Measurements from ENCODE around the gene MRPS2.
"Not testable (repeated sequence)": the region's sequence is repeated elsewhere in the genome, so short reads cannot be mapped to it uniquely, and the experiment has no call there.

MRPS2 gene

DNA sequence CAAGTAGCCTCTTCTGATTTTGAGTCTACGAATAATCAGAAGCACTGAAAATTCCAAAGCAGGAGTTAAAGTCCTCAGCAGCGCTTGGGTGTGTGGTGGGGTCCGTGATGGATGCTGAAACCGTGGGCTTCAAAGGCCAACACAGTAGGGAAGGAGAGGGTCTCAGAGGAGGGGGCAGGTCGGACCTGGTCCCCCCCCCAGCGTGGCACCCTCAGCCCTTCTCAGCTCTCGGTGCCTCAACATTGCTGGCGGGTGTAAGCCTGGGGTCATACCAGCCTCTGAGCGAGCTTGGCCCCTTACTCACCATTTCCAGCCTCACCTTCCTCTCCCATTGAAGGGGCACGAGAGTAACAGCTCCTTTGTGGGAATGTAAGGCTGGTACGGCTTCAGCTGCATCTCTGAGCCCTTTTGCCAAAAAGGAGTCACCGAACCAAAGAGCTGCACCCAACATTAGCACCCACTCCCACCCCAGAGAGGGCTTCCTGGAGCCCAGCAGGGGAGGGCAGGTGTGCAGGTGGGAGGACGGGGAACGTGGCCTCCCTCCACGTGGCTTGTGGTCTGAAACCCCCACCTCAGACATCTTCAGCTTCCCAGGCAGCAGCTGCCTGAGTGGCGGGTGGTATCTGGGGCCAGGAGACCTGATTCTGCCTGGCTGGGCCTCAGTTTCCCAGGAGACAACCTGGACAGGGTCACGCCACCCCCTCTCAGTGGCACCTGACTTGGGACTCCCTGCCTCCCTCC is 14.0 kb downstream of the MRPS2 start:
- DNase-seq (ENCODE audit: low read depth in 2 of 2): no peak

DNA sequence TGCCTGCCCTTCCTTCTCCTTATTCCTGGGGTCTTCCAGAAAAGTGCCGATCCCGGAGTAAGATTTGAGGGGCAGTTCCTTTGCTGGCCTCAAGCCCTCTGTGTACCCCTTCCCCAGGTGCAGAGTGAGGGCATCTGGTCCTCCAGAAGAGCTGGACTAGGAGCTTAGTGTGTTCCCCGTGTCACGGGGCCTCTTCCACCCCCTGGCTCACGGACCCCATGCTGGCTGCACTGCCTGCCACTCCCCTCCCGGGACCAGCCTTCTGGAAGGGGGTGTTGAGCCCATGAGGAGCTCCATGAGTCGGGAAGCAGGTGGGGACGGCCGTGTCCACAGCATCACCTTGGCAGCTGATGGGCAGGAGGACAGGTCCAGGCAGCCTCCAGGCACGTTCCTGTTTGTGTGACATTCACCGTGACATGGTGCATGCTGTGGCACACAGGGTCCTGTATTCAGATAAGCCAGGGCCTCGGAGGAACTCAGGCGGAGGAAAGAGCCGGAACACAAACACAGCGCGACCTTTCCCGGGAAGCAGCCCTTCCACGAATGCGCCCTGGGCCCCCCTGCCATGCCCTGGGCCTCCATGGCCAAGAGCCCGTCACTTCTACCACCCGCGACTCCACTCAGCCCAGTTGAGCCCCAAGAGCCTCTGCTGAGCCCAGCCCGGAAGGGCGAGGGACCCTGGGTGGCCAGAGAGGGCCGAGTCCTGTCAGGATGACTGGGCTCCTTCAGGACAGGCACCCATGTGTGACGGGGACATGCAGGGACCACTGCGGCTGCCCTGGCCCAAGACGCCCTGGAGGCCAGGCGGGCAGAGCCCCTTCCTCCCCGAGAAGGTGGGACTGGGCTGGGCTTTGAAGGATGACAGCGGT is 14.8 kb downstream of the MRPS2 start:
- no peak for DNase-seq (ENCODE audit: low read depth in 2 of 2)

DNA sequence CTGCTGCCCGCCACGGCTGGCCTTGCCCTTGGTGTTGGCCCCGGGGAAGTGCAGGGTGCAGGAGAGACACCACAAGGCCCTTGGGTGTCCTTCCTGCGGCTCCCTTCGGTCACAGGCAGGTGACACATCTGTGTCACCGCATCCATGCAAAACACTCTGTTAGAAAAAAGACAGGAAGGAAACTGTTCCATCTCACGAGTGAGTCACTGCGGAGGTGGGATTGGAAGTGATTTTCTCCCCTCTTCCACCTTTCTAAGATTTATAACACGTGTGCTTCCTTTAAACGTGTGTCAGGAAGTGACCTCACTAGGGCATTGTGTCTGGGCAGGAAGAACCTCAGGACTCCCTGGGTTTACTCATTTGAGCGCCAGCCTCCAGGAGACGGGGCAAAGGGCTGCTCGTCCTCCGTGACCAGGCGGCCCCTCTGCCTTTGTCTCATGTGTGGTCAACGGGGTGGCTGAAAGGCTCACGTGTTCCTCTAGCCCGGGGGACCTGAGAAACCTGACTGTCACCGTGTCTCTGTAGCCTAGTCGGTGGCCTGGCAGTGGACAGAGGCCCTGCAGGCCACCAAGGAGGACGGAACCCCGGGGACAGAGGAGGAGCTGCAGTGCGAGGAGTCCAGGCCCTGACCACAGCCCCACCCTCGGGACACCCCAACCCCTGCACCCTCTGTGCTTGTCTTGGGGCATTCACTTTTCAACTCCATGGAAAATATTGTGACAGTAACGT is 15.8 kb downstream of the MRPS2 start:
- no peak for DNase-seq (ENCODE audit: low read depth in 2 of 2)

DNA sequence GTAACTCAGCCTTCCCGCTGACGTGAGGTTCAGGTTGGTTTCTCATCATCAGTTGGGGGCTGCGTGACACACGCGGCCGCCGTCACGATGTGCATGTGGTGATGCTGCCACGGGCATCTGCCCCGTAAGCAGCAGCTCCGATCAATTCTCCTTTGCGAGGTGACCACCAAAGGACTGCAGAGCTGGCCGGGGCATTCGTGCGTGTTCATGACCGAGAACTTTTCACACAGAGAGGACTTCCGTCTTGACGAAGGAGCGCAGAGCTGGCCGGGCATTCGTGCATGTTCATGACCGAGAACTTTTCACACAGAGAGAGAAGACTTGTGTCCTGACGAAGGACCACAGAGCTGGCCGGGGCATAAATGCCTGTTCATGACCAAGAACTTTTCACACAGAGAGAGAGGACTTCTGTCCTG is 16.9 kb downstream of the MRPS2 start:
- DNase-seq (ENCODE audit: low read depth in 2 of 2): no peak

DNA sequence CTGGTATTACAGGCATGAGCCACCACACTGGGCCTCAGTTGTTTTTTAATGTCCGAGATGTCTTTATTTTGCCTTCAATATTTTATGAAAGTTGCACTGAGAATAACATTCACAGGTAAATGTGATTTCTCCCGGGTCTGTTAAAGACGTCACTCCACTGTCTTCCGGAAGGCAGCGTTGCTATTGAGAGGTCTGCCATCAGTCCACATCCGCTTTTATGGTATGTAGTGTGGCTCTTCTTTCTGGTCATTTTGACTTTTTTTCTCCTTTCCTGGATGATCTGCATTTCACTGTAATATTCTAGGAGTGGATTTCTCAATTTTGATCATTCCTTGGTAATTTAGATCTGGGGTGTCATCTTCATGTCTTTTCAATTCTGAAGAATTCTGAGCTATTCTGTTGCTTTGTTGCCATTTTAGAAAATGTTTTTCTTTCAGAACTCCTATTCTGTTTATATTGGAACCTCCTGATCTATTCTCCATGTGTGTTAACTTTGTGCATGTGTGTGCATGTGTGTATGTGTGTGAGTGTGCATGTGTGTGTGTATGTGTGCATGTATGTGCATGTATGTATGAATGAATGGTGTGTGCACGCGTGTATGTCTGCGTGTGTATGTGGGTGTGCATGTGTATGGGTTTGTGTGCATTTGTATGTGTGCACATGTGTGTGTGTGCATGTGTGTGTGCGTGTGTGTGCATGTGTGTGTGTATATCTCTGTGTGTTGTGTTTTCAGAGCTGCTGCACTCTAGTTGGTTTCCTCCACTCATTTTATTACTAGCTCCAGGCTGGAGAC is 18.9 kb downstream of the MRPS2 start:
- no peak for DNase-seq (ENCODE audit: low read depth in 2 of 2)

DNA sequence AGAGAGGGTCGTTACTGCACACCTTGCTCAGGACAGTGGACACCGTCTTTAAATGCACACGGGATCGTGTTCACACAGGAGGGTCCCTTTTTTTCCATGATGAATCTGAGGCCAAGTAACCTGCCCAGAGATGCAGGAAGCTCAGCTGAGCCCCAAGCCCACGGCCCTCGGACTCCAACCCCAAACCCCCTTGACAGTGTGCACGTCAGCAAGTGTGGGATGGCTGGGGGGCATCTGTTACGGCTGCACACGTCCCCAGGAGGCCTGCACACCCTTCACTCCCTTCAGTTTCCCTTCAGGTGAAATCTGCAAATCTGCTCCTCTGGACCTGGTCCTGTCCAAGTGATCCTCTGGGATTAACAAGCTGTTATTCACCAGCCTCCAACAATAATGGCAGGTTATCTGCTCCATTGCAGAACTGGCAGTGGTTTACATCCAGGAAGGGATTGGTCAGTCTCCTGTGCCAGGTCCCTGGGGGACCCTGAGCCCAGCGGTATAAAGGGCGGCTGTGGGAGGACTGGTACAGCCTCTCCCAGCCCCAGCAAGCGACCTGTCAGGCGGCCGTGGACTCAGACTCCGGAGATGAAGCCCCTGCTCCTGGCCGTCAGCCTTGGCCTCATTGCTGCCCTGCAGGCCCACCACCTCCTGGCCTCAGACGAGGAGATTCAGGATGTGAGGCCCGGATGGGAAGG is 20.6 kb downstream of the MRPS2 start, which contains the start of gene LCN1:
Gene LCN1 (plus strand): TSS at position 525 of the 692 bp plus-strand sequence. CDS start 58 bp downstream, at position 583.
- DNase-seq (ENCODE audit: low read depth in 2 of 2): no peak

DNA sequence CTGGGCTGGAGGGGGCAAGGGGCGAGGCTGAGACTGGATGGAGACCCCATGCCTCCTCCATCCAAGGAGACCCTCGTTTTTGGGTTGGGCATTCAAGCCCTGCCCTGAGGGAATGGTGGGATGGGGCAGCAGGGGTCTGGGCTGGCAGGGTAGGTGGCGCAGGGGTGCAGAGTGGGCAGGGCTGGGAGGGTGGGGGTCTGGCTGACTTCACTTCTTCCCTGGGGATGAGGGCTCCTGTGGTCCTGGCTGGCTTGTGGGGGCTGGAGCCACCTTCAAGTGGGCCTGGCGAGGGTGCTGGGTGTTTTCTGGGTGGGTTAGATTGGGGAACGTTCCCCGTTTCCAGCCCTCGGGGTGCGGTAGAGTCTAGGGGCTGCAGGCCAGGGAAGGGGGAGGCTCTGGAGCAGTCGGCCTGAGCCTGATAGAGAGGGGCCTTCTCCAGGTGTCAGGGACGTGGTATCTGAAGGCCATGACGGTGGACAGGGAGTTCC is 21.2 kb downstream of the MRPS2 start:
- DNase-seq (ENCODE audit: low read depth in 2 of 2): no peak

DNA sequence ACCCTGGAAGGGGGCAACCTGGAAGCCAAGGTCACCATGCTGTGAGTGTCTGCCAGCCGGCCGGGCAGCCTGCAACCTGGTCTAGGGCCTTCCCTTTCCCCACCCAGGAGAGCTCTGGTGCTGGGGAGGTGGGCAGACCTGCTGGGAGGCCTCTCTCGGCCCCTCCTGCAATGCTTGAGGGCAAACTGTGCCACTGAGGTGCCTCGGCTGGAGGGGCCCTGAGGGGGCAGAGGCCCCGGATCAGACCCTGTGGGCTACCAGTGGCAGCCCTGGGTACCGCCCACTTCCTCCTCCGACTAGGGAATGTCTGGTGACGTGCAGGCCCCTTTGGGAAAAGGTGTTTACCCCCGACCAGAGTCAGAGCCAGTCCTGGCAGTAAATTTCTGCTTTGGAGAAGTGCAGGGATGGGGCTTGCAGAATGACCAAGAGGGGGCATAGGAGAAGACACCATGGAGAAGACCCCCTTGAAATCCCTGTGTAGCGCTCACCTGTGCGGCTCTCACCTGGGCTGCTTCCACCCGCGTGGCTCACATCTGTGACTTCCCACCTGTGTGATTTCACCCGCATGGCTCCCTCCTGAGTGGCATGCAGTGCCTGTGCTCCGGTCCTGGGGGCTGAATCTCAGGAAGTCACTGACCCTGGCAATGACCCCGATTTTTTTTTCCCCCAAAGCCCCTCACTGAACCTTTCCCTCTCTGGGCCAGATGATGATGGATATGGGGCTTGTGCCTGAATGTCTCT is 21.8 kb downstream of the MRPS2 start:
- no peak for DNase-seq (ENCODE audit: low read depth in 2 of 2)

DNA sequence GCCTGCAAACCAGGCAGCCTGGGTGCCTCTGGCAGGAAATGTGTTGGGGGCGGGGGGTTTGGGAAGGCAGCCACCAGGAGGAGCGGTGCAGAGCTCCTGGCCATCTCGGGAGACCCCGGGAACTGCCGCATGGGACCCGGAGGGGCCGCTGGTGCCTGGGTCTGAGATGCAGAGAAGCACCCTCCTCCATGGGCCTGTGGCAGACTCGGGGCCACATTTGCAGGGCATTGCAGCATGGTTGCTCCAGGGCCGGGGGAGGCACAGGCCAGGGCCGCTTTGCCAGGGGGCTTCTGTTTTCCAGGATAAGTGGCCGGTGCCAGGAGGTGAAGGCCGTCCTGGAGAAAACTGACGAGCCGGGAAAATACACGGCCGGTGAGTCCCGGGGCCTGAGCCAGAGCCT is 22.4 kb downstream of the MRPS2 start:
- no peak for DNase-seq (ENCODE audit: low read depth in 2 of 2)

DNA sequence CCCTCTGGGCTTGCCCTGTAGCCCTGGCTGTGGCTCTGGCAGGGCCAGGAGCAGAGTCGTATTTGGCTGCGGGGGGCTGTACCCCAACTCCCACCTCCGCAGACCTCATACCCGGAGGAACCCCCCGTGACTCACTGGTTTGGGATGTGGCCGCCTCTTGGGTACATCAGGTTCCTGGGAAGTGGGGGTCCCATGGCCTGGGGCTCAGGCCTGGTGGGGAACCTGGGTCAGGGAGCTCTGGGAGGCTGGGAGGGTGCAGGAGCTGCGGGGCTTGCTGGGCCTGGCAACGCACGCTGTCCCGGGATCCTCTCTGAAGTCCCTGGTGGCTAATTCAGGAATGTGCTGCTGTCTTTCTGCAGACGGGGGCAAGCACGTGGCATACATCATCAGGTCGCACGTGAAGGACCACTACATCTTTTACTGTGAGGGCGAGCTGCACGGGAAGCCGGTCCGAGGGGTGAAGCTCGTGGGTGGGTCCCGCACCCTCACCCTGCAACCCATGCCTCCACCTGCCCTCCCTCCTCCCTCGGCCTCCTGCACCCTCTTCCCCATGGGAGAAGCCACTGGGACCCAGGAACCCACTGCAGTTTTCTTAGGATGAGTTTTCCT is 23.1 kb downstream of the MRPS2 start:
- DNase-seq (ENCODE audit: low read depth in 2 of 2): no peak

DNA sequence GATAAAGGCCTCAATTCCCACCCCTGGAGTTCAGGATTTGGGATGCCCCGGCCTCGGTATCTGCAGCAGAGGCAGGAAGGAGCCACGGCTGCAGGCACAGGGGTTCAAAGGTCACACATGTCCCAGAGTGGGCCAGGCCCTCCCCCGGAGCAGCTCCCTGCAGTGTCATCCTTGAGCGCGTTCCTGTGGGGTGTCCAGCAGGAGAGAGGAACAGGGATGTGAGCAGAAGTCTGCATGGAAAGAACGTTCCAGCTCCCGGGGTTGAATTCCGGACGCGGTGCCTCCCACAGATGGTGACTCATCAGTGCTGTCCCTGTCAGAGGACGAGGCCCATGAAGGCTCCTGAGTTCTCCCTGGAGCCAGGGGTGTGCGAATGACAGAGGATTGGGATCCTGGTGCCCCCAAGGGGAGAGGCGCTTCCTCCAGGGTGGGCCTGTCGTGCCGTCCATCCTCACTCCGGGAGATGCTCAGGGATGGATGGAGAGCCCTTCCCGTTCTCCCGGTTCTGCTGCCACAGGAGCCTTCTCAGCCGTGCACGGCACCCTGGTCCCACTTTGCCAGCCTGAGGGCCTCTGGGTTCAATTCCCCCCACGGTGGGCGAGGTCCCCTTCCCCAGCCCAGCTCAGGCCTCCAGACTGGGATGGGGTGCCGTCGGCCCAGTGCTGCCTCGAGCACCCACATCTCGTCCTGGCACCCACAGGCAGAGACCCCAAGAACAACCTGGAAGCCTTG is 23.8 kb downstream of the MRPS2 start:
- no peak for DNase-seq (ENCODE audit: low read depth in 2 of 2)

DNA sequence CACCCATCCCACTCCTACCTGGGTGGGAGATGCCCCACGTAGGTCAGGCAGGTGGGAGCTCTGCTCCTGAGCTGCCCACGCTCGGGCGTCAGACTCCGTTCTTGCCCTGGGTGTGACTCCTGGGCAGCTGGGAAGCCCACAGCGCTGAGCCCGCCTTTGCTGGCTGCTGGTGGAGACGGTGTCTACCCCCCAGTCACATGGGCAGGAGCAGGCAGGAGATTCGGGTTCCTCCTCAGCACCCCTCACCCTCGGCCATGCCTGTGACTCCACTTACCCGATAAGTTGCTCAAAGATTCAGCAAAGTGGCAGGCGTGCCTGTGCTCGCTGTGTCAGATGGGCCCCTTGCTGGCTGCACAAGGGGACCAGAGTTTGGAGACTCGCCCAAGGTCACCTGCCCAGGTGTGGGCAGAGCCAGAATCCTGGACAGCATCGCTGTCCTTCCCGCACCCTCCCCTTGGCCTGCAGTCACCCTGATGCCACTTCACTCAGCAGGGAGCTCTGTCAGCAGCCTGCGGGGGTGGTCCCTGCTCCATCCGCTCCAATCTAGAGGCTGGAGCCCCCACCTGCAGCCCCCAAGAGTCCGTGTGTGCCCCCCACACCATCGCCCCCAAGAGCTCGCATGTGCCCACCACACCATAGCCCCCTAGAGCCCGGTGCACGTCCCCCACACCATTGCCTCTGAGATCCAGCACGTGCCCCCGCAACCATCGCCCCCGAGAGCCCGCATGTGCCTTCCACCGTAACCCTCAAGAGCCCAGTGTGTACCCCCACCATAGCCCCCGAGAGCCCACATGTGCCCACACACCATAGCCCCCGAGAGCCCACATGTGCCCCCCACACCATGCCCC is 25.0 kb downstream of the MRPS2 start:
- DNase-seq (ENCODE audit: low read depth in 2 of 2): no peak

DNA sequence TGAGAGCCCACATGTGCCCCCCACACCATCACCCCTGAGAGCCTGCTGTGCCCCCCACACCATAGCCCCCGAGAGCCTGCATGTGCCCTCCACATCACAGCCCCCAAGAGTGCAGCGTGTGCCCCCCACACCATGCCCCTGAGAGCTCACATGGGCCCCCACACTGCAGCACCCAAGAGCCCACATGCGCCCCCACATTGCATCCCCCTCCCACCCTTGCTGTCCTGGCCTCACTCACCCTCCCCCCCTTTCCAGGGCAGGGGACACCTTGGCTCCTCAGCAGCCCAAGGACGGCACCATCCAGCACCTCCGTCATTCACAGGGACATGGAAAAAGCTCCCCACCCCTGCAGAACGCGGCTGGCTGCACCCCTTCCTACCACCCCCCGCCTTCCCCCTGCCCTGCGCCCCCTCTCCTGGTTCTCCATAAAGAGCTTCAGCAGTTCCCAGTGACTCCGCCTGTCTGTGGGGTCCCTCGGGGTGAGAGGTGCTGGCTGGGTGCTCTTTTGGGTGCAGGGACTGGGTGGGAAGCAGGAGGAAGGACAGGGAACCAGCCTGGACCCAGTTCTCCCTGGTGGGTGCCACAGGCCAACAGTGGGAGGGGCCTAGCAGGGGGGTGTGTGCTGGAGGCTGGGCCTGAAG is 25.7 kb downstream of the MRPS2 start:
- no peak for DNase-seq (ENCODE audit: low read depth in 2 of 2)

DNA sequence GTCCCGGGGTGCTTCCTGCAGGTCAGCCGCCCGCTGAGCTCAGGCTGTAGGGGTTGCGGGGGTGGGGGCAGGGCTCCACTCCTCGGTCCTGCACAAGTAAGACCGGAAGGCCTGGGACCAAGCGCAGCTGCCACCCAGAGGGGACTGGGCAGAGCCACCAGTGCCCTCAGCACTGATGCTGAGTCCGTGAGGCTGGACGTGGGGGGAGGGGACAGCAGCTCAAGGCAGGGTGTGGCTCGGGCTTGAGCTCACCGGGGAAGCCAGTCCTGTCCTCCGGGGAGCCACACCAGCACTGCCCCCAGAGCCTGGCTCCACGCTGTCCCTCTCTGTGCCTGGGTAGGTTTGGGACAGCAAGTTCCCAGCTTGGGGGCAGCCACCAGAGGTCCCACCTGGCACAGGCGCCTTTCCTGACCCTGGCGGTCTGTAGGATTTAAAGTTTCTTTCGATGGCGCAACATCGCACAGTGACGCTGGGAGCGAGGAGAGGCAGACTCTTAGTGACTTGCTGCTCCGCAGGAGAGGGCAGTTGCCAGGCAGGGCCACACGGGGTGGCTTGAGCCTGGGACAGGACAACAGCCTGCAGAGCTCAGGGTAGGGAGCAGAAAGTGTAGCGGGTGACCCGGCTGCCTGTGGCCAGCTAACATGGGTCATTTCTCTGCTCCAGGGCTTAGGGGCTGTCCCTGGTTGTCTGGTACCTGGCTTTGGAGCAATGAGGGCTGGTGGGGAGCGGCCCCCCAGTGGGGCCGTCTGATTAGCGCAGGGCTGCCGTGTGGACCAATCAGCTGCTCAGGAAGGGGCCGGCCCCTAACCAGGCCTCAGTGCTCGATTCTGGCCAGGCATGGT is 26.5 kb downstream of the MRPS2 start:
- DNase-seq (ENCODE audit: low read depth in 2 of 2): no peak

DNA sequence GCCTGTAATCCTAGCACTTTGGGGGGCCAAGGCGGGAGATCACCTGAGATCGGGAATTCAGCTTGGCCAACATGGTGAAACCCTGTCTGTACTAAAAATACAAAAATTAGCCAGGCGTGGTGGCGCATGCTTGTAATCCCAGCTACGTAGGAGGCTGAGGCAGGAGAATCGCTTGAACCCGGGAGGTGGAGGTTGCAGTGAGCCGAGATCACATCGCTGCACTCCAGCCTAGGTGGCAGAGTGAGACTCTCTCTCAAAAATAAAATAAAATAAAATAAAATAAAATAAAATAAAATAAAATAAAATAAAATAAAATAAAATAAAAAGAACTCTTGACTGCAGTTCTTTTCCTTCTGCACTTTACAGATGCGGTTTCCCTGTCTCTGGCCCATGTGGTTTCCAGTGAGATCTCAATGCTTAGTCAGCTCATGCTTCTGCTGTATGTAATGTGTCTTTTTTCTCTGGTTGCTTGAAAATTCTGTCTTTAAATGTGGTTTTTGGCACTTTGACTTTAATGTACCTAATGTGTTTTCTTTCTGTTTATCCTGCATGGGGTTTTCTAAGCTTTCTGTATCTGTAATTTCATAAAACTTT is 28.5 kb downstream of the MRPS2 start:
- not testable (repeated sequence) for DNase-seq (ENCODE audit: low read depth in 2 of 2)

DNA sequence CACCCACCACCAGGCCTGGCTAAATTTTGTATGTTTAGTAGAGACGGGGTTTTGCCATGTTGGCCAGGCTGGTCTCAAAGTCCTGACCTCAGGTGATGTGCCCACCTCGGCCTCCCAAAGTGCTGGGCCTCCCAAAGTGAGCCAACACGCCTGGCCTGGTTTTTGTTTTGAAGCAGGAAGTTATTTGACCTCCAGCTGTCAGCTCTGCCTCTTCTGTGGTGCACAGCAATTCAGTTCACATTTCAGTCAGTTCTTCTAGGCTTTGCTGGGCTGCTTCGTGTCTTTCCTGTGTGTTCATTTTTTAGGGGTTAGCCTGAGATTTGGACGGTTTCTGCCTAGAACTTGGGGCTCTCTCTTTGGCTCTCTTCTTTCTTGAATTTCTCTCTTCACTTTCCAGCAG is 29.7 kb downstream of the MRPS2 start:
- no peak for DNase-seq (ENCODE audit: low read depth in 2 of 2)

Measured in fibroblast of skin of left quadriceps (primary cell).